Heart left ventricle (tissue), 13 donors: ENCODE measurements around the gene RASD2.

Experiments used
- POLR2A ChIP-seq, 2 donors: fragments of 450-650 bp; IDR thresholded peaks; one replicate each; pipeline ENCODE4 v1.6.1; 2017; ENCODE audit warnings: antibody characterized with exemption in 2 of 2, mild to moderate bottlenecking in 2 of 2, moderate library complexity in 2 of 2
- TF ChIP-seq, protein P1 (sequence below), 12 donors: fragments of 200-600 bp; sonication (generic) in 4 of 12; IDR thresholded peaks; one replicate each; pipeline versions ENCODE4 v1.5.0 to v1.8.0; 2018 to 2022; ENCODE audit warnings: antibody characterized with exemption in 12 of 12, mild to moderate bottlenecking in 5 of 12
- donor health status: ischemic (EF 13 %, LVEDD 7.1; RV severe dilation, severe dysfunction).
- donor health status: DM: no; HTN: yes; CAD: no.
- donor health status: DM: no; HTN: no; CAD: no.
- donor health status: ischemic (EF 25% LVEDD 6.9; RV normal size, moderate dysfunction).
- donor health status: ischemic (EF 25% LVEDD 5.7; RV mildly dilated, moderate dysfunction).
- donor health status: ischemic (EF 35%, LVEDD 5.7; RV mildly dilated, moderate dysfunction).
- donor health status: nonischemic (EF 11% LVEDD 7.7; RV severe dilation, severe dysfunction).
- donor health status: DM: yes; HTN: yes; CAD: no.
- donor health status: PGD.
- donor health status: ischemic (EF 29% LVEDD 5.4; RV normal size, mild dysfunction).
- donor health status: nonischemic (EF 23%, LVEDD 6.1; RV moderate dilation, normal function).

DNA sequence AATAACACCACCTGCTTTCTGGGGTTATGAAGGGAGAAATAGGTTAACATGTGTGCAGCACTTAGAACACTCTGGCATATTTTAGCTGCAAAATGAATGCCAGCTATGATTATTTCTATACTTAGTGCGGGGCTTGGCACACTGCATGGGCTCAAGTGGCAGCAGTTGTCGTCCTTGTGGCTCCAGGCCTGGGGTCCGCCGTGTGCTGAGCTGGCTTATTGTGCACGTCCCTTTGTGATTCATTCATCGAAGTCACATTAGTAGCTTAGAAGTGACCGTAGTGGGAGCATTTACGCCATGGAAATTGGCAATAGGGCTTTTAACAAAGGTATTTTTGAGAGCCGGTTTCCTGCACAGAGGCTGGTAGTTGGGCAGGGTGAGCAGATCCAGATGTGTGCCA, 4.2 kb downstream of the RASD2 start:
- TF ChIP-seq, protein P1, sequence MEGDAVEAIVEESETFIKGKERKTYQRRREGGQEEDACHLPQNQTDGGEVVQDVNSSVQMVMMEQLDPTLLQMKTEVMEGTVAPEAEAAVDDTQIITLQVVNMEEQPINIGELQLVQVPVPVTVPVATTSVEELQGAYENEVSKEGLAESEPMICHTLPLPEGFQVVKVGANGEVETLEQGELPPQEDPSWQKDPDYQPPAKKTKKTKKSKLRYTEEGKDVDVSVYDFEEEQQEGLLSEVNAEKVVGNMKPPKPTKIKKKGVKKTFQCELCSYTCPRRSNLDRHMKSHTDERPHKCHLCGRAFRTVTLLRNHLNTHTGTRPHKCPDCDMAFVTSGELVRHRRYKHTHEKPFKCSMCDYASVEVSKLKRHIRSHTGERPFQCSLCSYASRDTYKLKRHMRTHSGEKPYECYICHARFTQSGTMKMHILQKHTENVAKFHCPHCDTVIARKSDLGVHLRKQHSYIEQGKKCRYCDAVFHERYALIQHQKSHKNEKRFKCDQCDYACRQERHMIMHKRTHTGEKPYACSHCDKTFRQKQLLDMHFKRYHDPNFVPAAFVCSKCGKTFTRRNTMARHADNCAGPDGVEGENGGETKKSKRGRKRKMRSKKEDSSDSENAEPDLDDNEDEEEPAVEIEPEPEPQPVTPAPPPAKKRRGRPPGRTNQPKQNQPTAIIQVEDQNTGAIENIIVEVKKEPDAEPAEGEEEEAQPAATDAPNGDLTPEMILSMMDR (IDR thresholded peaks at IDR 0.05) = no peak
- no peak for TF ChIP-seq POLR2A (IDR thresholded peaks at IDR 0.05)
